Fibroblast of lung (primary cell): Measurements from ENCODE around the gene VAV2. TPM values are rescaled to one million over a fixed set of nuclear protein-coding genes. Genes with fewer than 3 reads are reported as not detected.

Experiments
- DNase-seq, 2 donors: peaks; one replicate each; pipeline versions ENCODE4 v3.0.0 to v3.0.0-alpha.2; 2010; ENCODE audit warnings: low read depth in 2 of 2
- H2AFZ ChIP-seq: 2 replicates; pipeline ENCODE4 v1.5.1; 2012; ENCODE audit warnings: low read length, control low read depth, inconsistent platforms
- H3K27ac ChIP-seq: 2 replicates; pipeline ENCODE4 v1.5.1; 2011; ENCODE audit warnings: low read length, control low read depth; ENCODE audit not compliant: insufficient read depth
- H3K27me3 ChIP-seq: 2 replicates; pipeline ENCODE4 v1.5.1; 2011; ENCODE audit warnings: mild to moderate bottlenecking, low read length; ENCODE audit not compliant: control insufficient read depth, insufficient read depth
- H3K36me3 ChIP-seq: 2 replicates; pipeline ENCODE4 v1.5.1; 2011; ENCODE audit warnings: low read length; ENCODE audit not compliant: control insufficient read depth, insufficient read depth
- H3K4me1 ChIP-seq: 2 replicates; pipeline ENCODE4 v1.5.1; 2011; ENCODE audit warnings: low read length; ENCODE audit not compliant: control insufficient read depth, insufficient read depth; ENCODE audit errors: extremely low read depth
- H3K4me2 ChIP-seq: 2 replicates; pipeline ENCODE4 v1.5.1; 2011; ENCODE audit warnings: low read length, control low read depth; ENCODE audit not compliant: insufficient read depth; ENCODE audit errors: extremely low read depth
- H3K4me3 ChIP-seq, 4 experiments: fragments of 200-600 bp in 1 of 4; sonication (generic) in 1 of 4; replicated peaks in 1 of 4; 2 replicates each; pipeline ENCODE4 v1.5.1; 2011 to 2016; ENCODE audit warnings: low read length in 4 of 4, low read depth in 3 of 4, mild to moderate bottlenecking in 3 of 4, control low read depth in 2 of 4, inconsistent platforms in 1 of 4, mixed read lengths in 1 of 4; ENCODE audit not compliant: insufficient read depth in 1 of 4; ENCODE audit errors: control extremely low read depth in 1 of 4
- H3K79me2 ChIP-seq: 2 replicates; pipeline ENCODE4 v1.5.1; 2012; ENCODE audit warnings: mild to moderate bottlenecking, low read length, inconsistent platforms; ENCODE audit not compliant: control insufficient read depth, insufficient read depth
- H3K9ac ChIP-seq: 2 replicates; pipeline ENCODE4 v1.5.1; 2011; ENCODE audit warnings: mild to moderate bottlenecking, low read length, control low read depth; ENCODE audit not compliant: insufficient read depth
- H3K9me3 ChIP-seq: 2 replicates; pipeline ENCODE4 v1.5.1; 2012; ENCODE audit warnings: low read depth, low read length; ENCODE audit not compliant: control insufficient read depth, insufficient read depth
- H4K20me1 ChIP-seq: 2 replicates; pipeline ENCODE4 v1.5.1; 2011; ENCODE audit warnings: low read length; ENCODE audit not compliant: control insufficient read depth, insufficient read depth; ENCODE audit errors: extremely low read depth
- CTCF ChIP-seq, 2 donors: IDR thresholded peaks in 1 of 2; conservative IDR thresholded peaks in 1 of 2; 1 replicate in 1 of 2; 2 replicates in 1 of 2; pipeline ENCODE4 v1.5.1; 2011 to 2012; ENCODE audit warnings: low read length in 2 of 2, control low read depth in 1 of 2, inconsistent platforms in 1 of 2, low read depth in 1 of 2, mild to moderate bottlenecking in 1 of 2
- EZH2 ChIP-seq: IDR thresholded peaks from 2 replicates; pipeline ENCODE4 v1.5.1; 2012; ENCODE audit warnings: low read length, control low read depth, mild to moderate bottlenecking; ENCODE audit errors: missing control alignments
- polyA plus RNA-seq, 2 donors: library from polyadenylated mRNA; depleted of rRNA in 1 of 2; stranded (reverse) in 1 of 2; unstranded in 1 of 2; fragments of >200 nt; gene quantifications; 2 replicates each; pipeline ENCODE4 v1.2.1, GENCODE V29; 2011 to 2012; ENCODE audit warnings: missing spikeins in 1 of 2
- total RNA-seq: library from RNA; depleted of rRNA; stranded (reverse); fragments of >200 nt; gene quantifications from 2 replicates; pipeline ENCODE4 v1.2.1, GENCODE V29; 2014

The VAV2 gene
- total and polyA plus RNA-seq, 2 donors (not counting 1 experiment from before 2014, with no cell fraction given) = 13.7 to 17.7 TPM

- no peaks in the 10 kb centered on the region for H3K27me3 ChIP-seq
- no peak overlapping the region for H3K27ac ChIP-seq
- no peaks in the 10 kb centered on the region for H4K20me1 ChIP-seq
- H3K36me3 ChIP-seq = no peaks in the 10 kb centered on the region
- TF ChIP-seq CTCF (conservative IDR thresholded peaks at IDR 0.05 in 1 of 2, IDR thresholded peaks at IDR 0.05 in 1 of 2; ENCODE audit: low read depth in 1 of 2, low read length in 2 of 2) (no peak), EZH2 (no peak)
- no peaks in the 10 kb centered on the region for H3K9me3 ChIP-seq
- H3K4me2 ChIP-seq = no peak overlapping the region
- H3K4me1 ChIP-seq = no peaks in the 10 kb centered on the region
- no peak for DNase-seq
- H3K4me3 ChIP-seq = no peak overlapping the region
- H3K79me2 ChIP-seq = no peaks in the 10 kb centered on the region
- H2AFZ ChIP-seq = no peak overlapping the region
- no peak overlapping the region for H3K9ac ChIP-seq
These were observed 19.3 kb upstream of the VAV2 start for GRCh38 chr9:134011401-134011800.

- no peaks in the 10 kb centered on the region for H3K4me1 ChIP-seq
- no peak overlapping the region for H3K4me3 ChIP-seq
- H3K79me2 ChIP-seq = no peaks in the 10 kb centered on the region
- H3K27ac ChIP-seq = no peak overlapping the region
- DNase-seq = peak in 1 of 2 donors; percentile 40
- H3K4me2 ChIP-seq = no peak overlapping the region
- no peak overlapping the region for H2AFZ ChIP-seq
- H3K27me3 ChIP-seq = no peaks in the 10 kb centered on the region
- H4K20me1 ChIP-seq = no peaks in the 10 kb centered on the region
- TF ChIP-seq CTCF (conservative IDR thresholded peaks at IDR 0.05 in 1 of 2, IDR thresholded peaks at IDR 0.05 in 1 of 2; ENCODE audit: low read depth in 1 of 2, low read length in 2 of 2) = no peak
- TF ChIP-seq EZH2 = no peak
- H3K36me3 ChIP-seq = no peaks in the 10 kb centered on the region
- no peaks in the 10 kb centered on the region for H3K9me3 ChIP-seq
- no peak overlapping the region for H3K9ac ChIP-seq
These were observed 18.4 kb upstream of the VAV2 start for GRCh38 chr9:134010310-134011173.

GRCh38 chr9:134007571-134007970 lies 15.4 kb upstream of the VAV2 start:
- H3K4me1 ChIP-seq = no peaks in the 10 kb centered on the region
- H3K27me3 ChIP-seq = no peaks in the 10 kb centered on the region
- no peak overlapping the region for H2AFZ ChIP-seq
- H3K9me3 ChIP-seq = no peaks in the 10 kb centered on the region
- no peak overlapping the region for H3K27ac ChIP-seq
- TF ChIP-seq EZH2 (no peak), CTCF (conservative IDR thresholded peaks at IDR 0.05 in 1 of 2, IDR thresholded peaks at IDR 0.05 in 1 of 2; ENCODE audit: low read depth in 1 of 2, low read length in 2 of 2) (no peak)
- H3K4me3 ChIP-seq = no peak overlapping the region
- no peak for DNase-seq
- no peak overlapping the region for H3K9ac ChIP-seq
- no peaks in the 10 kb centered on the region for H3K36me3 ChIP-seq
- no peaks in the 10 kb centered on the region for H4K20me1 ChIP-seq
- no peak overlapping the region for H3K4me2 ChIP-seq
- no peaks in the 10 kb centered on the region for H3K79me2 ChIP-seq
